HUES64 (cell line): Measurements from ENCODE around the gene SLC6A8.
"Not testable (repeated sequence)": the region's sequence is repeated elsewhere in the genome, so short reads cannot be mapped to it uniquely, and the experiment has no call there.

Experiments used
- H3K27ac ChIP-seq: 2 replicates; pipeline ENCODE4 v1.7.0; 2013; ENCODE audit warnings: low read depth, low read length, inconsistent platforms
- H3K27me3 ChIP-seq: 2 replicates; pipeline ENCODE4 v1.6.1; 2013; ENCODE audit warnings: mild to moderate bottlenecking, low read length; ENCODE audit not compliant: insufficient read depth
- H3K36me3 ChIP-seq: 2 replicates; pipeline ENCODE4 v1.6.1; 2013; ENCODE audit warnings: mild to moderate bottlenecking, low read length; ENCODE audit not compliant: insufficient read depth
- H3K4me1 ChIP-seq: 2 replicates; pipeline ENCODE4 v1.6.1; 2013; ENCODE audit warnings: mild to moderate bottlenecking, low read length, moderate library complexity; ENCODE audit not compliant: insufficient read depth
- H3K4me3 ChIP-seq: 2 replicates; pipeline ENCODE4 v1.5.1; 2013; ENCODE audit warnings: mild to moderate bottlenecking, low read length, moderate library complexity
- H3K9ac ChIP-seq: 2 replicates; pipeline ENCODE4 v1.6.1; 2013; ENCODE audit warnings: mild to moderate bottlenecking, low read depth, low read length
- H3K9me3 ChIP-seq: 2 replicates; pipeline ENCODE4 v1.6.1; 2013; ENCODE audit warnings: low read depth, low read length; ENCODE audit not compliant: insufficient read depth
- WGBS: fragments of 150-250, 120-280 bp; methylation state at CpG from one replicate; pipeline ENCODE4 v1.1.7; 2013; ENCODE audit warnings: missing lambda C conversion rate; 5-methylcytosine and 5-hydroxymethylcytosine counted together

SLC6A8 gene

GRCh38 chrX:153739754-153740486 lies 52.2 kb downstream of the SLC6A8 start:
- Histone ChIP-seq H3K4me3 (no peak overlapping the region), H3K36me3 (no peaks in the 10 kb centered on the region), H3K4me1 (no peaks in the 10 kb centered on the region), H3K27me3 (no peaks in the 10 kb centered on the region), H3K27ac (no peak overlapping the region), H3K9ac (no peak overlapping the region), H3K9me3 (no peaks in the 10 kb centered on the region)
- 94% methylated on average over 29 of the region's 29 CpGs for WGBS

GRCh38 chrX:153740631-153741222 lies 53.0 kb downstream of the SLC6A8 start:
- Histone ChIP-seq H3K4me1 (no peaks in the 10 kb centered on the region), H3K27me3 (no peaks in the 10 kb centered on the region), H3K9me3 (no peaks in the 10 kb centered on the region), H3K27ac (no peak overlapping the region), H3K4me3 (no peak overlapping the region), H3K9ac (no peak overlapping the region), H3K36me3 (no peaks in the 10 kb centered on the region)
- WGBS, result 92% methylated on average over 16 of the region's 16 CpGs

GRCh38 chrX:153741446-153741845 lies 53.7 kb downstream of the SLC6A8 start:
- Histone ChIP-seq H3K4me1 (no peaks in the 10 kb centered on the region), H3K27me3 (no peaks in the 10 kb centered on the region), H3K27ac (no peak overlapping the region), H3K4me3 (no peak overlapping the region), H3K9me3 (no peaks in the 10 kb centered on the region), H3K36me3 (no peaks in the 10 kb centered on the region), H3K9ac (no peak overlapping the region)
- WGBS, result 92% methylated on average over 14 of the region's 14 CpGs

- H3K36me3 ChIP-seq, H3K27me3 ChIP-seq, H3K9me3 ChIP-seq, H3K4me1 ChIP-seq, H3K27ac ChIP-seq, H3K4me3 ChIP-seq, H3K9ac ChIP-seq: not testable (repeated sequence)
- 97% methylated on average over 14 of the region's 14 CpGs for WGBS
These were observed 54.4 kb downstream of the SLC6A8 start for GRCh38 chrX:153742111-153742510.

GRCh38 chrX:153742796-153743467 lies 55.2 kb downstream of the SLC6A8 start:
- H3K27ac ChIP-seq, H3K9ac ChIP-seq, H3K4me3 ChIP-seq, H3K27me3 ChIP-seq, H3K4me1 ChIP-seq, H3K9me3 ChIP-seq, H3K36me3 ChIP-seq: not testable (repeated sequence)
- 90% methylated on average over 25 of the region's 32 CpGs for WGBS

GRCh38 chrX:153743468-153744209 lies 55.9 kb downstream of the SLC6A8 start:
- H3K9ac ChIP-seq, H3K27ac ChIP-seq, H3K36me3 ChIP-seq, H3K9me3 ChIP-seq, H3K4me1 ChIP-seq, H3K27me3 ChIP-seq: not testable (repeated sequence)
- WGBS, result 19% methylated on average over 31 of the region's 35 CpGs
- H3K4me3 ChIP-seq, result peak overlapping the region; percentile 50

GRCh38 chrX:153744210-153745066 lies 56.7 kb downstream of the SLC6A8 start:
- Histone ChIP-seq H3K4me3 (peak overlapping the region; percentile 50), H3K27ac (no peak overlapping the region)

GRCh38 chrX:153745067-153745433 lies 57.3 kb downstream of the SLC6A8 start:
- not testable (repeated sequence) for H3K9me3 ChIP-seq, H3K27me3 ChIP-seq, H3K4me3 ChIP-seq, H3K36me3 ChIP-seq, H3K27ac ChIP-seq, H3K9ac ChIP-seq, H3K4me1 ChIP-seq
- WGBS, result 82% methylated on average over 12 of the region's 12 CpGs

More at GRCh38 chrX:153744210-153745066, 56.7 kb downstream of the SLC6A8 start:
- H3K36me3 ChIP-seq, result no peaks in the 10 kb centered on the region
- no peaks in the 10 kb centered on the region for H3K9me3 ChIP-seq
- H3K27me3 ChIP-seq, result no peaks in the 10 kb centered on the region
- 26% methylated on average over 35 of the region's 38 CpGs for WGBS
- no peaks in the 10 kb centered on the region for H3K4me1 ChIP-seq
- no peak overlapping the region for H3K9ac ChIP-seq
